Loucy (cell line): Measurements from ENCODE around the gene NAXD.

ENCODE experiments used
- H2AFZ ChIP-seq: fragments of 200-600 bp; sonication (generic); 2 replicates; pipeline ENCODE4 v1.6.0; 2016; ENCODE audit warnings: antibody characterized with exemption, mild to moderate bottlenecking, low read length, moderate library complexity
- H3F3A ChIP-seq: fragments of 200-600 bp; 2 replicates; pipeline ENCODE4 v1.6.0; 2016; ENCODE audit warnings: antibody characterized with exemption, low read depth, mild to moderate bottlenecking
- H3K27me3 ChIP-seq: fragments of 200-600 bp; sonication (generic); 2 replicates; pipeline ENCODE4 v1.6.1; 2014; ENCODE audit warnings: low read length, mild to moderate bottlenecking; ENCODE audit not compliant: insufficient read depth, poor library complexity, severe bottlenecking
- H3K36me3 ChIP-seq: fragments of 200-600 bp; sonication (generic); 2 replicates; pipeline ENCODE4 v1.6.1; 2016; ENCODE audit warnings: low read length; ENCODE audit not compliant: insufficient read depth
- H3K4me1 ChIP-seq: fragments of 200-600 bp; sonication (generic); 2 replicates; pipeline ENCODE4 v1.5.1; 2014; ENCODE audit warnings: low read length, mild to moderate bottlenecking; ENCODE audit not compliant: insufficient read depth, poor library complexity, severe bottlenecking
- H3K4me2 ChIP-seq: fragments of 200-600 bp; sonication (generic); 2 replicates; pipeline ENCODE4 v1.6.0; 2014; ENCODE audit warnings: antibody characterized with exemption, low read length, low read depth, mild to moderate bottlenecking; ENCODE audit not compliant: poor library complexity, severe bottlenecking
- H3K4me3 ChIP-seq: fragments of 200-600 bp; sonication (generic); 2 replicates; pipeline ENCODE4 v1.5.1; 2014; ENCODE audit warnings: low read length, mild to moderate bottlenecking, mixed read lengths; ENCODE audit not compliant: poor library complexity, severe bottlenecking
- H3K79me2 ChIP-seq: fragments of 200-600 bp; sonication (generic); 2 replicates; pipeline ENCODE4 v1.6.1; 2014; ENCODE audit warnings: low read length; ENCODE audit not compliant: insufficient read depth
- H3K9ac ChIP-seq: fragments of 200-600 bp; sonication (generic); 2 replicates; pipeline ENCODE4 v1.6.0; 2014; ENCODE audit warnings: mild to moderate bottlenecking, low read depth, low read length, moderate library complexity; ENCODE audit not compliant: poor library complexity, severe bottlenecking
- H3K9me2 ChIP-seq: fragments of 200-600 bp; sonication (generic); replicated peaks from 2 replicates; pipeline ENCODE4 v1.6.1; 2016; ENCODE audit warnings: low read depth, low read length, mixed read lengths
- H3K9me3 ChIP-seq: fragments of 200-600 bp; sonication (generic); 2 replicates; pipeline ENCODE4 v1.6.1; 2014; ENCODE audit warnings: mild to moderate bottlenecking, antibody characterized with exemption, low read length, low read depth; ENCODE audit not compliant: insufficient read depth
- H4K20me1 ChIP-seq: fragments of 200-600 bp; sonication (generic); 2 replicates; pipeline ENCODE4 v1.6.0; 2014; ENCODE audit warnings: antibody characterized with exemption, low read length, mild to moderate bottlenecking; ENCODE audit not compliant: insufficient read depth, poor library complexity, severe bottlenecking
- EZH2phosphoT487 ChIP-seq: fragments of 200-600 bp; IDR thresholded peaks from 2 replicates; pipeline ENCODE4 v1.6.1; 2018; ENCODE audit warnings: antibody characterized with exemption, mild to moderate bottlenecking, moderate library complexity, borderline replicate concordance
- TF ChIP-seq, protein P1 (sequence below): fragments of 200-600 bp; sonication (generic); conservative IDR thresholded peaks from 2 replicates; pipeline ENCODE4 v1.5.1; 2014; ENCODE audit warnings: mild to moderate bottlenecking, antibody characterized with exemption, low read length

Gene NAXD

DNA sequence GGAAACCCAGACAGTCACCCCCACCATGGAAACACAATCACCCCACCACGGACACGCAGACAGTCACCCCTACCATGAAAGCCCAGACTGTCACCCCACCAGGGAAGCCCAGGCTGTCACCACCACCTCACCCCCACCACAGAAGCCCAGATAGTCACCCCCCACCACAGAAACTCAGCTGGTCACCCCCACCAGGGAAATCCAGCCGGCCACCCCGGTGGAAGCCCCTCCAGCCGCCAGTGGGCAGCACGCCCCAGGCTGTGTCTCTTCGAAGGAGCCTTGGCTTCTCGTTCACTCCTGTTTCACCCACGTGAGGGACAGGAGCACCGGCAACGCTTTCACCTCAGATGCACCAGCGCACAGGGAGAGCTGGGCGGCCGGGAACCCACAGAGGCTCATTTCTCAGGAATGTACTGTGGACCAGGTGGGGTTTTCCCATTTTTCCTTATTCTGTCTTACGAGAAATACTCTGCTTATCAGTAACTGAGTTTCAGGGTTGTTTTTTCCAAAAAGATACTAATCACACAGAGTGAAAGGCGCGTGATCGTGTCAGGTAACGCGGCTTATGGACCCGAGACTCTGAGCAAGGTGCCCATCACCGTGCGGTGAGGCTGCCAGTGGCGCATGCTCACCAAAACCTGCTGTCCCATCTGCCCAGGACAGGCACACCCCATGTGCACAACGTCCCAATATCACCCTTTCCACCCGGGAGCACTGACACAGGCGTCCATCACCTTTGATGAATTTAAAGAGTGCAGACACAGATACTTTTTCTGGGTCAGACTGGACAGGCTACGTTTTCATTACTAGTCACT, 62.6 kb downstream of the NAXD start:
- Histone ChIP-seq H3K9me3 (no peaks in the 10 kb centered on the region), H3K9ac (no peak overlapping the region), H4K20me1 (no peaks in the 10 kb centered on the region), H3K4me1 (no peaks in the 10 kb centered on the region), H3F3A (no peaks in the 10 kb centered on the region), H3K4me3 (no peak overlapping the region), H3K27me3 (no peaks in the 10 kb centered on the region), H3K4me2 (no peak overlapping the region), H3K79me2 (no peaks in the 10 kb centered on the region), H3K9me2 (no peaks in the 10 kb centered on the region), H2AFZ (no peak overlapping the region), H3K36me3 (peaks cover 31% of the 10 kb centered on the region; the same call in 1 of the 2 replicates)
- TF ChIP-seq, protein P1, sequence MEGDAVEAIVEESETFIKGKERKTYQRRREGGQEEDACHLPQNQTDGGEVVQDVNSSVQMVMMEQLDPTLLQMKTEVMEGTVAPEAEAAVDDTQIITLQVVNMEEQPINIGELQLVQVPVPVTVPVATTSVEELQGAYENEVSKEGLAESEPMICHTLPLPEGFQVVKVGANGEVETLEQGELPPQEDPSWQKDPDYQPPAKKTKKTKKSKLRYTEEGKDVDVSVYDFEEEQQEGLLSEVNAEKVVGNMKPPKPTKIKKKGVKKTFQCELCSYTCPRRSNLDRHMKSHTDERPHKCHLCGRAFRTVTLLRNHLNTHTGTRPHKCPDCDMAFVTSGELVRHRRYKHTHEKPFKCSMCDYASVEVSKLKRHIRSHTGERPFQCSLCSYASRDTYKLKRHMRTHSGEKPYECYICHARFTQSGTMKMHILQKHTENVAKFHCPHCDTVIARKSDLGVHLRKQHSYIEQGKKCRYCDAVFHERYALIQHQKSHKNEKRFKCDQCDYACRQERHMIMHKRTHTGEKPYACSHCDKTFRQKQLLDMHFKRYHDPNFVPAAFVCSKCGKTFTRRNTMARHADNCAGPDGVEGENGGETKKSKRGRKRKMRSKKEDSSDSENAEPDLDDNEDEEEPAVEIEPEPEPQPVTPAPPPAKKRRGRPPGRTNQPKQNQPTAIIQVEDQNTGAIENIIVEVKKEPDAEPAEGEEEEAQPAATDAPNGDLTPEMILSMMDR, result no peak
- no peak for TF ChIP-seq EZH2phosphoT487

DNA sequence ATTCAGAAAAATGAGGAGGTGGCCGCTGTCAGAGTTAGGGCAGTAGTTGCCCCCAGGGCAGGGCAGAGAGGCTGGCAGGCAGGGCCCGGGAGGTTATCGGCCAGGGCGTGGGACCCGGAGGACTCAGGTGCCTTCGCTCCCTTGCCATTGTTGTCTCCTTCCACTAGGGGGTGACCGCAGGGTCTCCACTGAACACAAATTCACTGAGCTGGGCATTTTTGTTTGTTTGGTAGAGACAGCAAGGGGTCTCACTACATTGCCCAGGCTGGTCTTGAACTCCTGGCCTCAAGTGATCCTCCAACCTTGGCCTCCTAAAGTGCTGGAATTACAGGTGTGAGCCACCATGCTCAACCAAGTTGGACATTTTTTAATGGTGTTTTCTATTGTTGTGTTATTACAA, 65.5 kb downstream of the NAXD start:
- Histone ChIP-seq H3K9me2 (no peaks in the 10 kb centered on the region), H4K20me1 (no peaks in the 10 kb centered on the region), H3K4me3 (no peak overlapping the region), H3K4me1 (no peaks in the 10 kb centered on the region), H3K9ac (no peak overlapping the region), H3K36me3 (peaks cover 48% of the 10 kb centered on the region; the same call in 1 of the 2 replicates), H3K27me3 (no peaks in the 10 kb centered on the region), H3F3A (no peaks in the 10 kb centered on the region), H2AFZ (no peak overlapping the region), H3K79me2 (no peaks in the 10 kb centered on the region), H3K9me3 (no peaks in the 10 kb centered on the region), H3K4me2 (no peak overlapping the region)
- TF ChIP-seq, protein P1, result peak; percentile 48
- TF ChIP-seq EZH2phosphoT487, result no peak

DNA sequence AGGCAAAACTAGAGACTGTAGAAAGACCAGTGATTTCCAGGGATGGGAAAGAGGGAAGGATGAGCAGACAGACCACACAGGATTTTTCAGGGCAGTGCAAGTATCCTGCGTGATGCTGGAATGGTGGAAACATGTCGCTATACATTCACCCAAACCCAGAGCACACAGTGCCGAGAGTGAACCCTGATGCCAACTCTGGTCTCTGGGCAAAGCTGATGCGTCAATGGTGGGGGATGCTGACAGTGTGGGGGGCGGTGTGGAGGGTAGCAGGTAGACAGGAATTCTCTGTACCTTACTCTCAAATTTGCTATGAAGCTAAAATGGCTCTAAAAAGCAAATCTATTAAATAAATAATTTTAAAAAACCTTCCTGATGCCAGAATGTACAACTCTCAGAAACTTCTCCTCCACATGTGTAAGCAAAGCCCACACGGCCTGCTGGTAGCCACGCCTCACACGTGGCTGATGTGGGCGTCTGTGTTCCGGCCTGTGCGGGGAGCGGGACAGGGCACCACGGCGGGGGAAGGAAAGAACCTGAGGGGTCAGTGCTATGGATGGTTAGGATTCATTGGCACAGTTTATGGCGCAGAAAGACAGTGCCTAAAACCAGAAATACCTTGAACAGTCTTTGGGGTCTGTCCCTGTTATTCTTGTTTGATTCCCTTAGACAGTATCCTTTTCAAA, 66.7 kb downstream of the NAXD start:
- Histone ChIP-seq H3K9me3 (no peaks in the 10 kb centered on the region), H3F3A (no peaks in the 10 kb centered on the region), H3K9me2 (no peaks in the 10 kb centered on the region), H3K4me2 (no peak overlapping the region), H2AFZ (no peak overlapping the region), H3K4me1 (no peaks in the 10 kb centered on the region), H3K4me3 (no peak overlapping the region), H3K36me3 (peaks cover 46% of the 10 kb centered on the region; the same call in 1 of the 2 replicates), H4K20me1 (no peaks in the 10 kb centered on the region), H3K27me3 (no peaks in the 10 kb centered on the region), H3K79me2 (no peaks in the 10 kb centered on the region), H3K9ac (no peak overlapping the region)
- TF ChIP-seq, protein P1, result no peak
- TF ChIP-seq EZH2phosphoT487, result no peak
